PC-3 (cell line): Measurements from ENCODE around the gene SLC12A3.

Source experiments
- CTCF ChIP-seq: fragments of 300-600 bp; sonication (generic); conservative IDR thresholded peaks from 2 replicates; pipeline ENCODE4 v1.5.1; 2017; ENCODE audit warnings: antibody characterized with exemption, low read depth, mild to moderate bottlenecking, low read length
- EZH2 ChIP-seq: fragments of 300-600 bp; sonication (generic); IDR thresholded peaks from one replicate; pipeline ENCODE4 v1.6.1; 2017; ENCODE audit warnings: antibody characterized with exemption, mild to moderate bottlenecking, low read length; ENCODE audit not compliant: unreplicated experiment

GRCh38 chr16:56848955-56849689, 15.9 kb upstream of the SLC12A3 start:
- no peak for TF ChIP-seq CTCF
- TF ChIP-seq EZH2 = no peak
